ENCODE results near the gene PARD3. TPM values are rescaled to one million over a fixed set of nuclear protein-coding genes. Genes with fewer than 3 reads are reported as not detected.

The PARD3 gene
- total RNA-seq, 1 donor from 2014 or later: 37.2 TPM

- Mint-ChIP-seq H3K36me3 (ENCODE audit: unreplicated experiment) (no peaks in the 10 kb centered on the region), H3K27ac (ENCODE audit: unreplicated experiment) (peak overlapping the region; percentile 82), H3K4me3 (ENCODE audit: unreplicated experiment) (no peak overlapping the region), H3K4me1 (ENCODE audit: unreplicated experiment) (peaks cover 48% of the 10 kb centered on the region), H3K27me3 (ENCODE audit: unreplicated experiment) (no peaks in the 10 kb centered on the region), H3K9me3 (ENCODE audit: unreplicated experiment) (no peaks in the 10 kb centered on the region)
- DNase-seq (ENCODE audit: extremely low spot score, unreplicated experiment): no peak
- TF ChIP-seq, protein P1, sequence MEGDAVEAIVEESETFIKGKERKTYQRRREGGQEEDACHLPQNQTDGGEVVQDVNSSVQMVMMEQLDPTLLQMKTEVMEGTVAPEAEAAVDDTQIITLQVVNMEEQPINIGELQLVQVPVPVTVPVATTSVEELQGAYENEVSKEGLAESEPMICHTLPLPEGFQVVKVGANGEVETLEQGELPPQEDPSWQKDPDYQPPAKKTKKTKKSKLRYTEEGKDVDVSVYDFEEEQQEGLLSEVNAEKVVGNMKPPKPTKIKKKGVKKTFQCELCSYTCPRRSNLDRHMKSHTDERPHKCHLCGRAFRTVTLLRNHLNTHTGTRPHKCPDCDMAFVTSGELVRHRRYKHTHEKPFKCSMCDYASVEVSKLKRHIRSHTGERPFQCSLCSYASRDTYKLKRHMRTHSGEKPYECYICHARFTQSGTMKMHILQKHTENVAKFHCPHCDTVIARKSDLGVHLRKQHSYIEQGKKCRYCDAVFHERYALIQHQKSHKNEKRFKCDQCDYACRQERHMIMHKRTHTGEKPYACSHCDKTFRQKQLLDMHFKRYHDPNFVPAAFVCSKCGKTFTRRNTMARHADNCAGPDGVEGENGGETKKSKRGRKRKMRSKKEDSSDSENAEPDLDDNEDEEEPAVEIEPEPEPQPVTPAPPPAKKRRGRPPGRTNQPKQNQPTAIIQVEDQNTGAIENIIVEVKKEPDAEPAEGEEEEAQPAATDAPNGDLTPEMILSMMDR (IDR thresholded peaks at IDR 0.05): no peak
Observed at GRCh38 chr10:34476608-34477007, 338.5 kb downstream of the PARD3 start.

- peaks cover 42% of the 10 kb centered on the region for H3K4me1 Mint-ChIP-seq (ENCODE audit: unreplicated experiment)
- TF ChIP-seq, protein P1 (IDR thresholded peaks at IDR 0.05): no peak
- H3K4me3 Mint-ChIP-seq (ENCODE audit: unreplicated experiment): no peak overlapping the region
- H3K9me3 Mint-ChIP-seq (ENCODE audit: unreplicated experiment): no peaks in the 10 kb centered on the region
- H3K27me3 Mint-ChIP-seq (ENCODE audit: unreplicated experiment): no peaks in the 10 kb centered on the region
- no peak for DNase-seq (ENCODE audit: extremely low spot score, unreplicated experiment)
- no peaks in the 10 kb centered on the region for H3K36me3 Mint-ChIP-seq (ENCODE audit: unreplicated experiment)
- peak overlapping the region; percentile 82 for H3K27ac Mint-ChIP-seq (ENCODE audit: unreplicated experiment)
Observed at GRCh38 chr10:34475786-34476185, 339.3 kb downstream of the PARD3 start.

- H3K27me3 Mint-ChIP-seq (ENCODE audit: unreplicated experiment): no peaks in the 10 kb centered on the region
- peak overlapping the region; percentile 82 for H3K27ac Mint-ChIP-seq (ENCODE audit: unreplicated experiment)
- no peak overlapping the region for H3K4me3 Mint-ChIP-seq (ENCODE audit: unreplicated experiment)
- H3K9me3 Mint-ChIP-seq (ENCODE audit: unreplicated experiment): no peaks in the 10 kb centered on the region
- TF ChIP-seq, protein P1 (IDR thresholded peaks at IDR 0.05): no peak
- no peak for DNase-seq (ENCODE audit: extremely low spot score, unreplicated experiment)
- no peaks in the 10 kb centered on the region for H3K36me3 Mint-ChIP-seq (ENCODE audit: unreplicated experiment)
- peaks cover 41% of the 10 kb centered on the region for H3K4me1 Mint-ChIP-seq (ENCODE audit: unreplicated experiment)
Observed at GRCh38 chr10:34475274-34475646, 339.8 kb downstream of the PARD3 start.

GRCh38 chr10:34474555-34475273 lies 340.4 kb downstream of the PARD3 start:
- DNase-seq (ENCODE audit: extremely low spot score, unreplicated experiment): no peak
- Mint-ChIP-seq H3K4me3 (ENCODE audit: unreplicated experiment) (no peak overlapping the region), H3K36me3 (ENCODE audit: unreplicated experiment) (peaks cover 5% of the 10 kb centered on the region), H3K27me3 (ENCODE audit: unreplicated experiment) (no peaks in the 10 kb centered on the region), H3K4me1 (ENCODE audit: unreplicated experiment) (peaks cover 41% of the 10 kb centered on the region), H3K27ac (ENCODE audit: unreplicated experiment) (peak overlapping the region; percentile 82), H3K9me3 (ENCODE audit: unreplicated experiment) (no peaks in the 10 kb centered on the region)
- TF ChIP-seq, protein P1 (IDR thresholded peaks at IDR 0.05): no peak

GRCh38 chr10:34474009-34474376 lies 341.1 kb downstream of the PARD3 start:
- Mint-ChIP-seq H3K27me3 (ENCODE audit: unreplicated experiment) (no peaks in the 10 kb centered on the region), H3K36me3 (ENCODE audit: unreplicated experiment) (peaks cover 9% of the 10 kb centered on the region), H3K27ac (ENCODE audit: unreplicated experiment) (peak overlapping the region; percentile 82), H3K4me3 (ENCODE audit: unreplicated experiment) (no peak overlapping the region), H3K4me1 (ENCODE audit: unreplicated experiment) (peaks cover 41% of the 10 kb centered on the region), H3K9me3 (ENCODE audit: unreplicated experiment) (no peaks in the 10 kb centered on the region)
- DNase-seq (ENCODE audit: extremely low spot score, unreplicated experiment): no peak
- TF ChIP-seq, protein P1 (IDR thresholded peaks at IDR 0.05): no peak
